OCI-LY7 (cell line): ENCODE measurements around the gene PAK3. TPM values are rescaled to one million over a fixed set of nuclear protein-coding genes. Genes with fewer than 3 reads are reported as not detected.

Experiments
- BruUV-seq: library from RNA; stranded (reverse); fragments of 400-500 nt; replicated peaks from 2 replicates; lab custom pipeline; 2021; lab: Mats Ljungman, UMichigan
- CTCF ChIA-PET: fragments of 300-600 bp; sonication (Branson Sonifier 250); formaldehyde crosslinking; loops from one replicate; lab custom pipeline; 2022; ENCODE audit warnings: antibody characterized with exemption; ENCODE audit not compliant: unreplicated experiment; lab: Charles Lee
- POLR2A ChIA-PET: fragments of 300-600 bp; sonication (Branson Sonifier 250); formaldehyde crosslinking; loops from one replicate; lab custom pipeline; 2022; ENCODE audit warnings: antibody characterized with exemption; lab: Charles Lee
- DNase-seq: peaks from one replicate; pipeline ENCODE4 v3.0.0-alpha.2; 2015; ENCODE audit warnings: low spot score
- H2AFZ ChIP-seq: fragments of 200-600 bp; sonication (generic), shearing (Covaris generic); 2 replicates; pipeline ENCODE4 v1.6.1; 2014; ENCODE audit warnings: mild to moderate bottlenecking, antibody characterized with exemption, low read length, moderate library complexity
- H3K27ac ChIP-seq: fragments of 200-600 bp; sonication (generic); 2 replicates; pipeline ENCODE4 v1.5.1; 2014; ENCODE audit warnings: mixed run types, low read depth, mild to moderate bottlenecking, moderate library complexity, low read length, inconsistent platforms; ENCODE audit not compliant: poor library complexity, severe bottlenecking
- H3K36me3 ChIP-seq: fragments of 200-600 bp; sonication (generic); 2 replicates; pipeline ENCODE4 v1.6.1; 2014; ENCODE audit warnings: mild to moderate bottlenecking, antibody characterized with exemption, low read length, moderate library complexity, mixed read lengths; ENCODE audit not compliant: insufficient read depth
- H3K4me1 ChIP-seq: fragments of 200-600 bp; sonication (generic); 2 replicates; pipeline ENCODE4 v1.5.1; 2014; ENCODE audit warnings: mild to moderate bottlenecking, low read length; ENCODE audit not compliant: insufficient read depth, poor library complexity, severe bottlenecking
- H3K4me2 ChIP-seq: fragments of 200-600 bp; sonication (generic); 2 replicates; pipeline ENCODE4 v1.6.1; 2014; ENCODE audit warnings: mild to moderate bottlenecking, low read length
- H3K4me3 ChIP-seq: fragments of 200-600 bp; sonication (generic); 2 replicates; pipeline ENCODE4 v1.5.1; 2014; ENCODE audit warnings: mild to moderate bottlenecking, low read depth, low read length; ENCODE audit not compliant: poor library complexity, severe bottlenecking
- H3K79me2 ChIP-seq: fragments of 200-600 bp; sonication (generic); 2 replicates; pipeline ENCODE4 v1.6.1; 2016; ENCODE audit warnings: low read depth, mild to moderate bottlenecking, low read length, moderate library complexity, mixed read lengths; ENCODE audit not compliant: insufficient read depth
- H3K9me2 ChIP-seq: fragments of 200-600 bp; sonication (generic); 2 replicates; pipeline ENCODE4 v1.6.1; 2016; ENCODE audit warnings: mild to moderate bottlenecking, low read length, mixed read lengths; ENCODE audit not compliant: insufficient read depth
- H3K9me3 ChIP-seq: fragments of 200-600 bp; sonication (generic); 2 replicates; pipeline ENCODE4 v1.6.1; 2014; ENCODE audit warnings: mild to moderate bottlenecking, mixed run types, low read length, mixed read lengths
- H4K20me1 ChIP-seq: fragments of 200-600 bp; sonication (generic); 2 replicates; pipeline ENCODE4 v1.6.1; 2014; ENCODE audit warnings: mild to moderate bottlenecking, antibody characterized with exemption, low read length, moderate library complexity, mixed read lengths; ENCODE audit not compliant: insufficient read depth
- CTCF ChIP-seq: fragments of 200-600 bp; sonication (generic); conservative IDR thresholded peaks from 2 replicates; pipeline ENCODE4 v1.5.1; 2014; ENCODE audit warnings: mild to moderate bottlenecking, antibody characterized with exemption, low read length, moderate library complexity, mixed read lengths
- EZH2phosphoT487 ChIP-seq: fragments of 200-600 bp; sonication (generic); IDR thresholded peaks from 2 replicates; pipeline ENCODE4 v1.6.1; 2018; ENCODE audit warnings: low read depth, borderline replicate concordance, mild to moderate bottlenecking, mixed run types, antibody characterized with exemption, low read length, moderate library complexity, mixed read lengths
- intact Hi-C: fragments of 100-400 bp; cut with micrococcal nuclease; formaldehyde crosslinking; loops from one replicate; pipeline ENCODE4 v1.10.0; 2022; ENCODE audit not compliant: unreplicated experiment
- total RNA-seq, 2 experiments: library from RNA; depleted of rRNA in 1 of 2; stranded (reverse); fragments of >200 nt in 1 of 2; shearing (Covaris generic) in 1 of 2; gene quantifications; 2 replicates each; pipeline ENCODE4 v1.2.3, GENCODE V29; 2014 to 2022

Gene PAK3
- total RNA-seq, 2 experiments from 2014 or later: not detected

- Histone ChIP-seq H3K36me3 (no peaks in the 10 kb centered on the region), H2AFZ (no peak overlapping the region), H3K4me1 (no peaks in the 10 kb centered on the region), H3K4me2 (no peak overlapping the region), H4K20me1 (no peaks in the 10 kb centered on the region), H3K9me3 (no peaks in the 10 kb centered on the region), H3K79me2 (no peaks in the 10 kb centered on the region), H3K4me3 (no peak overlapping the region), H3K27ac (no peak overlapping the region), H3K9me2 (no peaks in the 10 kb centered on the region)
- intact Hi-C loops: no loop called here
- no peak for DNase-seq
- POLR2A ChIA-PET: no interaction called here
- TF ChIP-seq CTCF (no peak), EZH2phosphoT487 (no peak)
- no TSS peak for BruUV-seq
- CTCF ChIA-PET: no interaction called here
Observed at GRCh38 chrX:111265486-111265885, 169.5 kb downstream of the PAK3 start.

- Histone ChIP-seq H3K27ac (no peak overlapping the region), H4K20me1 (no peaks in the 10 kb centered on the region), H3K36me3 (no peaks in the 10 kb centered on the region), H2AFZ (no peak overlapping the region), H3K9me2 (no peaks in the 10 kb centered on the region), H3K79me2 (no peaks in the 10 kb centered on the region), H3K4me3 (no peak overlapping the region), H3K4me1 (no peaks in the 10 kb centered on the region), H3K4me2 (no peak overlapping the region), H3K9me3 (no peaks in the 10 kb centered on the region)
- TF ChIP-seq CTCF (no peak), EZH2phosphoT487 (no peak)
- intact Hi-C loops: no loop called here
- ChIA-PET CTCF (no interaction called here), POLR2A (no interaction called here)
- BruUV-seq: no TSS peak
- no peak for DNase-seq
Observed at GRCh38 chrX:111268506-111268905, 172.5 kb downstream of the PAK3 start.

GRCh38 chrX:111270339-111270738 is 174.3 kb downstream of the PAK3 start, which contains the start of gene CAPN6:
Gene CAPN6 (minus strand): TSS chrX:111270483. CDS start chrX:111263936, 6,547 bp downstream.
- no peak for TF ChIP-seq EZH2phosphoT487
- no peak for TF ChIP-seq CTCF
- no peak within 1 kb of the TSS for H3K4me2 ChIP-seq
- no peak within 1 kb of the TSS for H3K4me3 ChIP-seq
- no peaks in the 10 kb centered on the region for H3K36me3 ChIP-seq
- no peaks in the 10 kb centered on the region for H3K9me2 ChIP-seq
- ChIA-PET CTCF (no interaction called here), POLR2A (interaction anchor here (0.6 to 0.7 kb wide), 2 partner anchors 26 to 509 kb away, joined by 3 to 4 read pairs; no protein-coding TSS in a partner anchor)
- no TSS peak for BruUV-seq
- DNase-seq: no peak
- intact Hi-C loops: no loop called here
- no peaks in the 10 kb centered on the region for H3K9me3 ChIP-seq
- no peak within 1 kb of the TSS for H2AFZ ChIP-seq
- H4K20me1 ChIP-seq: no peaks in the 10 kb centered on the region
- no peaks in the 10 kb centered on the region for H3K79me2 ChIP-seq
- H3K27ac ChIP-seq: no peak within 1 kb of the TSS
- H3K4me1 ChIP-seq: no peaks in the 10 kb centered on the region
